ENCODE data around the gene MN1.
A peak's percentile ranks its signal among the peaks of the same experiment; 100 is the strongest.

MN1 gene

DNA sequence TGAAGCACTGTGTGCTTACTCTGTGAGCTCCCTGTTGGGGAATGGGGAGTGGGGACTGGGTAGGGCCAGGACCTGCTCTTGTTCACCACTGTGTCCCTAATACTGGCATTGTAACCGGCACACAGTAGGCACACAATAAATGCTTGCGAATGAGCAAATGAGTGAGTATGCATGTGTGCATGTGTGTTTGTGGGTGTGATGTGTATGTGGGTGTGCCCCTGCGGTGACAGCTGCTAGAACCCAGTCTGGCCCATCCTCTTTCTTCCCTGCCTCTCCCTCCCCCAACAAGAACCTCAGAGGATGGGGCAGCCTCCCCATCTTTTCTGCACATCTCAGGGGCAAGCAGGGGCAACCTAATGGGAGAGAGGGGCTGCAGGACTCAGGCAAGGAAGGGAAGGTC lies 90.5 kb downstream of the MN1 start:
- no peak for DNase-seq (ENCODE audit: low read depth in 1 of 2, low spot score in 1 of 2)
- Histone ChIP-seq H3K27me3 (ENCODE audit: insufficient read depth, poor library complexity, severe bottlenecking) (peaks cover 2% of the 10 kb centered on the region), H3K27ac (replicated peaks) (no peak overlapping the region), H3K4me3 (replicated peaks; ENCODE audit: insufficient read depth, low read length) (no peak overlapping the region)
- TF ChIP-seq, protein P1, sequence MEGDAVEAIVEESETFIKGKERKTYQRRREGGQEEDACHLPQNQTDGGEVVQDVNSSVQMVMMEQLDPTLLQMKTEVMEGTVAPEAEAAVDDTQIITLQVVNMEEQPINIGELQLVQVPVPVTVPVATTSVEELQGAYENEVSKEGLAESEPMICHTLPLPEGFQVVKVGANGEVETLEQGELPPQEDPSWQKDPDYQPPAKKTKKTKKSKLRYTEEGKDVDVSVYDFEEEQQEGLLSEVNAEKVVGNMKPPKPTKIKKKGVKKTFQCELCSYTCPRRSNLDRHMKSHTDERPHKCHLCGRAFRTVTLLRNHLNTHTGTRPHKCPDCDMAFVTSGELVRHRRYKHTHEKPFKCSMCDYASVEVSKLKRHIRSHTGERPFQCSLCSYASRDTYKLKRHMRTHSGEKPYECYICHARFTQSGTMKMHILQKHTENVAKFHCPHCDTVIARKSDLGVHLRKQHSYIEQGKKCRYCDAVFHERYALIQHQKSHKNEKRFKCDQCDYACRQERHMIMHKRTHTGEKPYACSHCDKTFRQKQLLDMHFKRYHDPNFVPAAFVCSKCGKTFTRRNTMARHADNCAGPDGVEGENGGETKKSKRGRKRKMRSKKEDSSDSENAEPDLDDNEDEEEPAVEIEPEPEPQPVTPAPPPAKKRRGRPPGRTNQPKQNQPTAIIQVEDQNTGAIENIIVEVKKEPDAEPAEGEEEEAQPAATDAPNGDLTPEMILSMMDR (IDR thresholded peaks at IDR 0.05; ENCODE audit: insufficient read depth, low read length) = no peak
- no peak for TF ChIP-seq POLR2AphosphoS5 (IDR thresholded peaks at IDR 0.05; ENCODE audit: low read depth)
- no peak for TF ChIP-seq SPI1 (IDR thresholded peaks at IDR 0.05; ENCODE audit: borderline replicate concordance, low read depth)
- TF ChIP-seq GABPA (IDR thresholded peaks at IDR 0.05; ENCODE audit: low read depth) = no peak

GRCh38 chr22:27709919-27710675 lies 91.5 kb downstream of the MN1 start:
- H3K27ac ChIP-seq (replicated peaks) = no peak overlapping the region
- peak in 1 of 2 experiments; percentile 25 for DNase-seq (ENCODE audit: low read depth in 1 of 2, low spot score in 1 of 2)
- no peak overlapping the region for H3K4me3 ChIP-seq (replicated peaks; ENCODE audit: insufficient read depth, low read length)
- TF ChIP-seq GABPA (IDR thresholded peaks at IDR 0.05; ENCODE audit: low read depth) = no peak
- TF ChIP-seq, protein P2, sequence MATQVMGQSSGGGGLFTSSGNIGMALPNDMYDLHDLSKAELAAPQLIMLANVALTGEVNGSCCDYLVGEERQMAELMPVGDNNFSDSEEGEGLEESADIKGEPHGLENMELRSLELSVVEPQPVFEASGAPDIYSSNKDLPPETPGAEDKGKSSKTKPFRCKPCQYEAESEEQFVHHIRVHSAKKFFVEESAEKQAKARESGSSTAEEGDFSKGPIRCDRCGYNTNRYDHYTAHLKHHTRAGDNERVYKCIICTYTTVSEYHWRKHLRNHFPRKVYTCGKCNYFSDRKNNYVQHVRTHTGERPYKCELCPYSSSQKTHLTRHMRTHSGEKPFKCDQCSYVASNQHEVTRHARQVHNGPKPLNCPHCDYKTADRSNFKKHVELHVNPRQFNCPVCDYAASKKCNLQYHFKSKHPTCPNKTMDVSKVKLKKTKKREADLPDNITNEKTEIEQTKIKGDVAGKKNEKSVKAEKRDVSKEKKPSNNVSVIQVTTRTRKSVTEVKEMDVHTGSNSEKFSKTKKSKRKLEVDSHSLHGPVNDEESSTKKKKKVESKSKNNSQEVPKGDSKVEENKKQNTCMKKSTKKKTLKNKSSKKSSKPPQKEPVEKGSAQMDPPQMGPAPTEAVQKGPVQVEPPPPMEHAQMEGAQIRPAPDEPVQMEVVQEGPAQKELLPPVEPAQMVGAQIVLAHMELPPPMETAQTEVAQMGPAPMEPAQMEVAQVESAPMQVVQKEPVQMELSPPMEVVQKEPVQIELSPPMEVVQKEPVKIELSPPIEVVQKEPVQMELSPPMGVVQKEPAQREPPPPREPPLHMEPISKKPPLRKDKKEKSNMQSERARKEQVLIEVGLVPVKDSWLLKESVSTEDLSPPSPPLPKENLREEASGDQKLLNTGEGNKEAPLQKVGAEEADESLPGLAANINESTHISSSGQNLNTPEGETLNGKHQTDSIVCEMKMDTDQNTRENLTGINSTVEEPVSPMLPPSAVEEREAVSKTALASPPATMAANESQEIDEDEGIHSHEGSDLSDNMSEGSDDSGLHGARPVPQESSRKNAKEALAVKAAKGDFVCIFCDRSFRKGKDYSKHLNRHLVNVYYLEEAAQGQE (IDR thresholded peaks at IDR 0.05; ENCODE audit: insufficient replicate concordance, low read depth) = no peak
- TF ChIP-seq, protein P1 (IDR thresholded peaks at IDR 0.05; ENCODE audit: insufficient read depth, low read length) = no peak
- no peak for TF ChIP-seq POLR2AphosphoS5 (IDR thresholded peaks at IDR 0.05; ENCODE audit: low read depth)
- TF ChIP-seq SPI1 (IDR thresholded peaks at IDR 0.05; ENCODE audit: borderline replicate concordance, low read depth) = no peak
- peaks cover 2% of the 10 kb centered on the region for H3K27me3 ChIP-seq (ENCODE audit: insufficient read depth, poor library complexity, severe bottlenecking)

DNA sequence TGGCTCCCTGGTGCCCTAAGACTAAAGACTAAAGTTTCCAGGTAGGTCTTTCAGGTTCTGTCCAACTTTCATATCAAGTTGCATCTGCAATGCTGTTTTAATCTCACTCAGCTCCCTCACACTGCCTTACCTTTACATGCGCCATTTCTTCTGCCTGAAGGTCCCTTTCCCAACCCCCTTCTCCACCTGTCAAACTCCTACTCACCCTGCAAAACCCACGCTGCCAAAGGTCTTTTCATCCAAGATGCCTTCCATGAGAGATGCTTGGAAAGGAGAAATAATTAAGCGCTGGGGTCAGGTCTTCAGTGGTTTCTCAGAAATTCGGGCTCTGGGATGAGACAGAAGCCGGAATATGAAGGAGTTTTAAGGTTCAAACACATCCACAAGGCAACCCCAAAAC lies 95.1 kb downstream of the MN1 start:
- Histone ChIP-seq H3K27ac (replicated peaks) (no peak overlapping the region), H3K4me3 (replicated peaks; ENCODE audit: insufficient read depth, low read length) (no peak overlapping the region), H3K27me3 (ENCODE audit: insufficient read depth, poor library complexity, severe bottlenecking) (no peaks in the 10 kb centered on the region)
- no peak for TF ChIP-seq GABPA (IDR thresholded peaks at IDR 0.05; ENCODE audit: low read depth)
- TF ChIP-seq, protein P2 (IDR thresholded peaks at IDR 0.05; ENCODE audit: insufficient replicate concordance, low read depth) = no peak
- no peak for TF ChIP-seq POLR2AphosphoS5 (IDR thresholded peaks at IDR 0.05; ENCODE audit: low read depth)
- no peak for TF ChIP-seq SPI1 (IDR thresholded peaks at IDR 0.05; ENCODE audit: borderline replicate concordance, low read depth)
- TF ChIP-seq, protein P1 (IDR thresholded peaks at IDR 0.05; ENCODE audit: insufficient read depth, low read length) = no peak
- DNase-seq (ENCODE audit: low read depth in 1 of 2, low spot score in 1 of 2) = no peak
